ENCODE data around the gene SGO2.
"Not testable (repeated sequence)": the region's sequence is repeated elsewhere in the genome, so short reads cannot be mapped to it uniquely, and the experiment has no call there.

GRCh38 chr2:200628461-200628860 lies 102.5 kb downstream of the SGO2 start:
- TF ChIP-seq USF1 (IDR thresholded peaks at IDR 0.05; ENCODE audit: borderline replicate concordance, extremely low read length, insufficient read depth, low read depth, low read length); PML (IDR thresholded peaks at IDR 0.05; ENCODE audit: low read length); POLR2AphosphoS5 (IDR thresholded peaks at IDR 0.05; ENCODE audit: low read length); CBX3 (IDR thresholded peaks at IDR 0.05; ENCODE audit: borderline replicate concordance, low read depth); YY1 (IDR thresholded peaks at IDR 0.05; ENCODE audit: low read depth, low read length); RFX5 (IDR thresholded peaks at IDR 0.05; ENCODE audit: low read depth, low read length); NR2F1 (conservative IDR thresholded peaks at IDR 0.05); USF2 (IDR thresholded peaks at IDR 0.05; ENCODE audit: borderline replicate concordance, low read depth, low read length); TAF1 (IDR thresholded peaks at IDR 0.05; ENCODE audit: borderline replicate concordance, low read depth, low read length); POLR2A (IDR thresholded peaks at IDR 0.05; ENCODE audit: low read depth, low read length): not testable (repeated sequence)

Measured in GM12878 (cell line).